Measurements from ENCODE around the gene GATAD2B.
"Not testable (repeated sequence)": the region's sequence is repeated elsewhere in the genome, so short reads cannot be mapped to it uniquely, and the experiment has no call there.

DNA sequence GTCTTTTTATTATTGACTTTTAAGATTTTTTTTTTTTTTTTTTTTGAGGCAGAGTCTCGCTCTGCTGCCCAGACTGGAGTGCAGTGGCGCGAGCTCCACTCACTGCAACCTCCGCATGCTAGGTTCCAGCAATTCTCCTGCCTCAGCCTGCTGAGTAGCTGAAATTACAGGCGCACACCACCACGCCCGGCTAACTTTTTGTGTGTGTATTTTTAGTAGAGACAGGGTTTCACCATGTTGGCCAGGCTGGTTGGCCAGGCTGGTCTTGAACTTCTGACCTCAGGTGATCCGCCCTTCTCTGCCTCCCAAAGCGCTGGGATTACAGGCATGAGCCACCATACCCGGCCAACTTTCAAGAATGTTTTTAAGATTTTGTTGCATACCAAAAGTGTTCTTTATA lies 156.1 kb downstream of the GATAD2B start:
- not testable (repeated sequence) for TF ChIP-seq POLR2A, POLR2AphosphoS5 (IDR thresholded peaks at IDR 0.05; ENCODE audit: low read depth, low read length)
